ENCODE measurements around the gene ERBIN. TPM values are rescaled to one million over a fixed set of nuclear protein-coding genes. Genes with fewer than 3 reads are reported as not detected.
"Not testable (repeated sequence)": the region's sequence is repeated elsewhere in the genome, so short reads cannot be mapped to it uniquely, and the experiment has no call there.

ERBIN gene
- total RNA-seq, 1 experiment from 2014 or later, result 33.9 TPM

- no peak for DNase-seq (ENCODE audit: low spot score)
Measured at GRCh38 chr5:66002415-66002814, 76.0 kb downstream of the ERBIN start.

GRCh38 chr5:66004216-66004615 lies 77.8 kb downstream of the ERBIN start:
- DNase-seq (ENCODE audit: low spot score), result no peak

GRCh38 chr5:66009277-66009676 lies 82.9 kb downstream of the ERBIN start:
- DNase-seq (ENCODE audit: low spot score), result no peak

GRCh38 chr5:66010476-66010875 lies 84.1 kb downstream of the ERBIN start:
- no peak for DNase-seq (ENCODE audit: low spot score)

GRCh38 chr5:66012271-66012670 lies 85.9 kb downstream of the ERBIN start:
- no peak for DNase-seq (ENCODE audit: low spot score)

GRCh38 chr5:66013397-66013796 lies 87.0 kb downstream of the ERBIN start:
- no peak for DNase-seq (ENCODE audit: low spot score)

DNA sequence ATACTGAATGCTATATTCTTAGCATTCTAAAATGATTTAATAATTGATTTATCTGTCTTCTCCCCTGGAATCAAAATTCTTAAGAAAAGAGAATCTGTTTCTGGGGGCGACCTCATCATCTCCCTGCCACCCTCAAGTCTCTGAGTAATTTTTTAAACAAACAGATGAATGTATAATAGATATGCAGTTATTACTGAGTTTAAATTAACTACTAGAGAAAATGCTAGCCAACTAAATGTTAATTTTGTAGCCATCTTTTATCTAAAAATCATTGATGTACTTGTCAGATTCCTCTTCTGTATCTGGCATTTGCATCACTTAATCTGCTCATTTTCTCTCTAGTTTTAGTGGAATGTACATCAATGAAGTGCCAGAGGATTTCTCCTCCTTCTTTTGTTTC lies 87.5 kb downstream of the ERBIN start:
- DNase-seq (ENCODE audit: low spot score), result no peak

DNA sequence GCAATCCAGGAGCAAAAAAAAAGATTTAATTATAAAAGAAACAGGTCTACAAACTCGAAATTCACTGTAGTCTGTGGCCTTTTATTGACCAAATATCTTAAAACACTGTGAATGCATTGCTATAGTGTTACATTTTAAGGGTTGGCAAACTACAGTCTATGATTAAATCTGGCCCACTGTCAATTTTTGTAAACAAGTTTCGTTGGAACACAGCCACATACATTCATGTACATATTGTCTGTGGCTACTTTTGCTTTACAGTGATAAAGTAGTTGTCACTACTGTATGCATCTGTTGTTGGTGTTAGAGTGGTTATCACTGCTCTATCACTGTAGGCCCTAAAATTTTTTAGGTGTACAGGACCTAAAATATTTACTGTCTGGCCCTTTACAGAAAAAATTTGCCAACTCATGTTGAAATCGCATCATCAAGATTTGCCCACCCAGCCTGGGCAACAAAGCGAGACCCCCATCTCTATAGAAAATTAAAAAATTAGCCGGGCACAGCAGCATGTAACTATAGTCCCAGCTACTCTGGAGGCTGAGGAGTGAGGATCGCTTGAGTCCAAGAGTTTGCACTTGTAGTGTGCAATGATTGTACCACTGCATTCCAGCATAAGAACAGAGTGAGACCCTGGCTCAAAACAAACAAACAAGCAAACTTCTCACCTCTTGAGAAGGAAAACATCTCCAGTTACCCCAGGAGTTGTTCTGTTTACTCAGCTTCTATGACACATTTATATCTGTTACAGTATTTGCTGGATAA lies 89.0 kb downstream of the ERBIN start:
- DNase-seq (ENCODE audit: low spot score), result no peak

DNA sequence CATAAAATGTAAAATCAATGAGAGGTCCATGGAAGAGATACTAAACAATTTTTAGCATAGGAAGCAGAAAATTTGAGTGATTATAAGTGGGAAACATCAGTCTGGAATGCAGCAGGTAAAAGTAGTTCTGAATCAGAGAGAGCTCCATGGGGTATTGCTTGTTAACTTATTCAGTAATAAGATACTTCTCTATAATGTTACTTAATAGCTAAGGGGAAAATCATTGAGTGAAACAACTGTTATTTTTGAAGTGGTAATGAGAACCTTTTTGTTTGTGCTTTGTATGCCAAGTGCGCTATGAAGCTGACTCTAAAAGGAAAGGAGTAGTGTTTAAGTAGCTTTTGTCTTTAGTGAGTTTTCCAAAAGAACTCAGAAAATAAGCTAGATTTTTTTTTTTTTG lies 95.2 kb downstream of the ERBIN start:
- DNase-seq (ENCODE audit: low spot score), result no peak

DNA sequence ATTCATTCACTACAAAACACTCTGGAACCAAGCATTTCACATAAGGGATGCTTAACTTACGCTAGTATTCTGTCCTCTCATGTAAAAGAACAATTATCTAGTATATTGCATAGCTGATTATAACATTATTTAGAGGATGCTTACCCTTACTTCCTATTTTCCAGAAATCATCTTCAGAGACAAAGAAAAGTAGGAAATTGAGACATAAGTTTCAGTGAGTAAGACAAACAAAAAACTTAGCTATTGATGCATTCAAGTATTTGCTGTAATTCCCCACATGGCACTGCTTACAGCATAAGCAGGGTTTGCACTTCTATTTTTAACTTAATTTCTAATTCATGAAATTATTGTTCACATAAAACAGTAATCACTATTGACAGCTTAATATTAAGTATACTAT lies 112.9 kb downstream of the ERBIN start:
- no peak for DNase-seq (ENCODE audit: low spot score)

DNA sequence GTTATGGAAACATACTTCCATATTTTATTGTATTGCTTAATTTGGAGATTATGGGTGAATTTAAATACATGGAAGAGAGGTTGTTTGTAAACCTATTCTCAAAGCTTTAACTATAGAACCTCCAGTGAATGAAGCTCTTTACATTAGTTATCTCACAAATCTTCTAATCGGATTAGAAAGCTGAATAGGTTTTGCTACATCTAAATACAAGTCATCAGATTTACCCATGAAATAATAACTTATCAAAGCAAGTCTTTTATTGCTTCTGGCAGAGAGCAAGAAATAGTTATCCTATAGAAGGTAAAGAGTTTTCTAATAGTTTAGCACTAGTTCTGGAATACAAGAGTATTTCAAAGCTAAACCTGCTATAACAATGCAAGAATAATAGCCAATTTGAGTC lies 113.3 kb downstream of the ERBIN start:
- no peak for DNase-seq (ENCODE audit: low spot score)

GRCh38 chr5:66041627-66042026 lies 115.3 kb downstream of the ERBIN start:
- no peak for DNase-seq (ENCODE audit: low spot score)

GRCh38 chr5:66057239-66057638 lies 130.9 kb downstream of the ERBIN start:
- no peak for DNase-seq (ENCODE audit: low spot score)

DNA sequence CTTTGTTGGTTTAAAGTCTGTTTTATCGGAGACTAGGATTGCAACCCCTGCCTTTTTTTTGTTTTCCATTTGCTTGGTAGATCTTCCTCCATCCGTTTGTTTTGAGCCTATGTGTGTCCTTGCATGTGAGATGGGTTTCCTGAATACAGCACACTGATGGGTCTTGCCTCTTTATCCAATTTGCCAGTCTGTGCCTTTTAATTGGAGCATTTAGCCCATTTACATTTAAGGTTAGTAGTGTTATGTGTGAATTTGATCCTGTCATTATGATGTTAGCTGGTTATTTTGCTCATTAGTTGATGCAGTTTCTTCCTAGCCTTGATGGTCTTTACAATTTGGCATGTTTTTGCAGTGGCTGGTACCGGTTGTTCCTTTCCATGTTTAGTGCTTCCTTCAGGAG lies 134.9 kb downstream of the ERBIN start:
- DNase-seq (ENCODE audit: low spot score), result not testable (repeated sequence)

DNA sequence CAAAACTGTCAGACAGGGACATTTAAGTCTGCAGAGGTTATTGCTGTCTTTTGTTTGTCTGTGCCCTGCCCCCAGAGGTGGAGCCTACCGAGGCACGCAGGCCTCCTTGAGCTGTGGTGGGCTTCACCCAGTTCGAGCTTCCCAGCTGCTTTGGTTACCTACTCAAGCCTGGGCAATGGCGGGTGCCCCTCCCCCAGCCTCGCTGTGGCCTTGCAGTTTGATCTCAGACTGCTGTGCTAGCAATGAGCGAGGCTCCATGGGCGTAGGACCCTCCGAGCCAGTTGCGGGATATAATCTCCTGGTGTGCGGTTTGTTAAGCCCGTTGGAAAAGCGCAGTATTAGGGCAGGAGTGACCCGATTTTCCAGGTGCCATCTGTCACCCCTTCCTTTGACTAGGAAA lies 136.7 kb downstream of the ERBIN start:
- not testable (repeated sequence) for DNase-seq (ENCODE audit: low spot score)

DNA sequence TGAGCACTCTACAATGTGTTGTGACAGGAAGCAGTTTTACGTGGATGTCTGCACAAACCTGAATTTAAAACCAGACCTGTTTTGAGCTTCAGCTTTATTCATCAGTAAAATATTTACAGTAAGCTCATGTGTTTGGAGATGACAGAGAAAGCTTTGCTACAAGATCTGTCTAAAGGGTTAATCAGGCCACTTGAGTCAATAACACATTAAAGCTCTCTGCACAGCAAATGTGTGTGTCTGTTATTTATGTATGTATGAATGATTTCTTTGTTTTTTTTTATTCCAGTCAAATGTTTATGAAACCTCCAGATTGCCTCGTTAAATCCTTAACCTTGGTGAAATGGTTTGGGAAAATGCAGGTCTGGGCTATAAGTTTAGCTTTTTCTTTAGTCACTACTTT lies 140.5 kb downstream of the ERBIN start:
- DNase-seq (ENCODE audit: low spot score), result no peak

GRCh38 chr5:66072031-66072430 lies 145.7 kb downstream of the ERBIN start:
- no peak for DNase-seq (ENCODE audit: low spot score)

GRCh38 chr5:66074901-66075300 lies 148.5 kb downstream of the ERBIN start:
- no peak for DNase-seq (ENCODE audit: low spot score)

- DNase-seq (ENCODE audit: low spot score), result no peak
Measured at GRCh38 chr5:66080664-66081063, 154.3 kb downstream of the ERBIN start.

GRCh38 chr5:66089384-66089783 lies 163.0 kb downstream of the ERBIN start:
- DNase-seq (ENCODE audit: low spot score), result no peak

- DNase-seq (ENCODE audit: low spot score), result no peak
Measured at GRCh38 chr5:66100851-66101250, 174.5 kb downstream of the ERBIN start.

DNA sequence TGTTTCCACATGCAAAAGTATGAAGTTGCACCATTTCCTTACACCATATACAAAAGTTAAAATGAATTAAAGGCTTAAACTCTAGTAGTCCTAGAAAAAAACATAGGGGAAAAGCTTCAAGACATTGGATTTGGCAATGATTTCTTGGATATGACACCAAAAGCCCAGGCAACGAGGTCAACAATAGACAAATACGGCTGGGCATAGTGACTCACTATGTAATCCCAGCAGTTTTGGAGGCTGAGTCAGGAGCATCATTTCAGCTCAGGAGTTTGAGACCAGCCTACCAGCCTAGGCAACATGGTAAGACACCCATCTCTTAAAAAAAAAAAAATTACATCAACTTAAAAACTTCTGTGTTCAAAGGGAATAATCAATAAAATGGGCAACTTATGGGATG lies 186.8 kb downstream of the ERBIN start:
- no peak for DNase-seq (ENCODE audit: low spot score)

GRCh38 chr5:66118304-66118703 lies 191.9 kb downstream of the ERBIN start:
- no peak for DNase-seq (ENCODE audit: low spot score)

GRCh38 chr5:66122379-66123034 lies 196.1 kb downstream of the ERBIN start:
- no peak for DNase-seq (ENCODE audit: low spot score)
